SK-N-SH (cell line): ENCODE measurements around the gene RSRP1. TPM values are rescaled to one million over a fixed set of nuclear protein-coding genes. Genes with fewer than 3 reads are reported as not detected.
A peak's percentile ranks its signal among the peaks of the same experiment; 100 is the strongest.

Source experiments
- CTCF ChIA-PET: fragments of 300-600, 350-600 bp; formaldehyde crosslinking; extraction: SDS; loops from one replicate; lab custom pipeline; 2021; lab: Yijun Ruan, JAX
- POLR2A ChIA-PET: fragments of 350-600 bp; sonication (Branson Sonifier 250); formaldehyde crosslinking; extraction: SDS; loops from one replicate; lab custom pipeline; 2020; ENCODE audit warnings: antibody characterized with exemption, inconsistent platforms; lab: Yijun Ruan, JAX
- DNase-seq: peaks from one replicate; pipeline ENCODE4 v3.0.0; 2012
- H2AFZ ChIP-seq: fragments of 200-600 bp; sonication (generic); 2 replicates; pipeline ENCODE4 v1.8.1; 2016; ENCODE audit warnings: antibody characterized with exemption, mild to moderate bottlenecking, low read depth
- H3F3A ChIP-seq: fragments of 200-600 bp; sonication (generic); replicated peaks from 2 replicates; pipeline ENCODE3; 2016; ENCODE audit warnings: antibody characterized with exemption, mild to moderate bottlenecking; ENCODE audit not compliant: insufficient read depth
- H3K27ac ChIP-seq, 2 experiments: fragments of 200-500 bp in 1 of 2; fragments of 200-600 bp in 1 of 2; sonication (Bioruptor generic) in 1 of 2; sonication (generic), shearing (Covaris generic) in 1 of 2; 2 replicates each; pipeline versions ENCODE4 v1.5.1 to v1.6.1; 2014 to 2016; ENCODE audit warnings: low read depth in 2 of 2, inconsistent platforms in 1 of 2, low read length in 1 of 2, mild to moderate bottlenecking in 1 of 2, mixed read lengths in 1 of 2
- H3K27me3 ChIP-seq: fragments of 200-600 bp; sonication (generic), shearing (Covaris generic); 2 replicates; pipeline ENCODE4 v1.6.1; 2016; ENCODE audit warnings: mixed run types; ENCODE audit not compliant: insufficient read depth
- H3K36me3 ChIP-seq, 2 experiments: fragments of 200-500 bp in 1 of 2; fragments of 200-600 bp in 1 of 2; sonication (Bioruptor generic) in 1 of 2; sonication (generic) in 1 of 2; replicated peaks in 1 of 2; 2 replicates each; pipeline versions ENCODE3 to v1.5.1; 2014 to 2016; ENCODE audit warnings: low read length in 1 of 2, mild to moderate bottlenecking in 1 of 2; ENCODE audit not compliant: insufficient read depth in 2 of 2, control insufficient read depth in 1 of 2
- H3K4me1 ChIP-seq, 2 experiments: fragments of 200-500 bp in 1 of 2; fragments of 200-600 bp in 1 of 2; sonication (Bioruptor generic) in 1 of 2; sonication (generic), shearing (Covaris generic) in 1 of 2; 2 replicates each; pipeline versions ENCODE4 v1.5.1 to v1.6.1; 2014 to 2016; ENCODE audit warnings: low read depth in 1 of 2, low read length in 1 of 2, mixed run types in 1 of 2; ENCODE audit not compliant: insufficient read depth in 2 of 2, control insufficient read depth in 1 of 2
- H3K4me2 ChIP-seq: fragments of 200-600 bp; sonication (generic), shearing (Covaris generic); 2 replicates; pipeline ENCODE4 v1.6.1; 2017; ENCODE audit warnings: mixed run types
- H3K4me3 ChIP-seq, 2 experiments: fragments of 200-500 bp in 1 of 2; fragments of 200-600 bp in 1 of 2; sonication (Bioruptor generic) in 1 of 2; sonication (generic), shearing (Covaris generic) in 1 of 2; 2 replicates each; pipeline versions ENCODE4 v1.5.1 to v1.8.1; 2014 to 2016; ENCODE audit warnings: low read depth in 2 of 2, inconsistent platforms in 1 of 2, low read length in 1 of 2, mild to moderate bottlenecking in 1 of 2, mixed read lengths in 1 of 2, moderate library complexity in 1 of 2
- H3K79me2 ChIP-seq: fragments of 200-600 bp; sonication (generic); 2 replicates; pipeline ENCODE4 v1.8.1; 2017; ENCODE audit warnings: mild to moderate bottlenecking; ENCODE audit not compliant: insufficient read depth
- H3K9ac ChIP-seq: fragments of 200-600 bp; sonication (generic); 2 replicates; pipeline ENCODE4 v1.6.1; 2017; ENCODE audit warnings: mixed run types
- H3K9me2 ChIP-seq: fragments of 200-600 bp; sonication (generic); 2 replicates; pipeline ENCODE4 v1.6.1; 2017; ENCODE audit warnings: mixed run types
- H3K9me3 ChIP-seq: fragments of 200-600 bp; sonication (generic); 2 replicates; pipeline ENCODE4 v1.6.1; 2017; ENCODE audit warnings: mixed run types, mild to moderate bottlenecking, moderate library complexity
- H4K20me1 ChIP-seq: fragments of 200-600 bp; sonication (generic); 2 replicates; pipeline ENCODE4 v1.6.1; 2017; ENCODE audit warnings: mild to moderate bottlenecking, mixed run types; ENCODE audit not compliant: insufficient read depth
- CHD2 ChIP-seq: fragments of 150-350 bp; IDR thresholded peaks from 2 replicates; pipeline ENCODE4 v1.6.1; 2018; ENCODE audit warnings: low read length; ENCODE audit not compliant: partially characterized antibody
- FOXM1 ChIP-seq: IDR thresholded peaks from 2 replicates; pipeline ENCODE4 v1.4.0; 2012; ENCODE audit warnings: low read depth, mild to moderate bottlenecking
- GATA2 ChIP-seq: sonication (generic); formaldehyde crosslinking; IDR thresholded peaks from 2 replicates; pipeline ENCODE4 v1.5.0; 2020; ENCODE audit warnings: mild to moderate bottlenecking, missing genetic modification reagents
- JUND ChIP-seq: IDR thresholded peaks from 2 replicates; pipeline ENCODE4 v1.4.0; 2012
- MAX ChIP-seq: IDR thresholded peaks from 2 replicates; pipeline ENCODE4 v1.4.0; 2012; ENCODE audit warnings: low read depth
- MXI1 ChIP-seq: IDR thresholded peaks from 2 replicates; pipeline ENCODE4 v1.6.1; 2012; ENCODE audit warnings: mild to moderate bottlenecking, low read depth, low read length, improper control_type of control experiment
- RFX5 ChIP-seq: IDR thresholded peaks from 2 replicates; pipeline ENCODE4 v1.6.1; 2012; ENCODE audit warnings: mild to moderate bottlenecking, improper control_type of control experiment, low read length
- RXRA ChIP-seq: IDR thresholded peaks from 2 replicates; pipeline ENCODE4 v1.4.0; 2012; ENCODE audit warnings: low read depth, mild to moderate bottlenecking, borderline replicate concordance
- TEAD4 ChIP-seq: IDR thresholded peaks from 2 replicates; pipeline ENCODE4 v1.4.0; 2012; ENCODE audit warnings: mild to moderate bottlenecking, borderline replicate concordance; ENCODE audit not compliant: insufficient read depth
- USF1 ChIP-seq: IDR thresholded peaks from 2 replicates; pipeline ENCODE4 v1.4.0; 2012; ENCODE audit warnings: low read depth, borderline replicate concordance
- ZBTB33 ChIP-seq: IDR thresholded peaks from 2 replicates; pipeline ENCODE4 v1.4.0; 2012; ENCODE audit warnings: low read depth, borderline replicate concordance
- WGBS: methylation state at CpG from one replicate; pipeline ENCODE4 v1.1.6; 2017; ENCODE audit warnings: low lambda C conversion rate; 5-methylcytosine and 5-hydroxymethylcytosine counted together
- polyA plus RNA-seq, 3 experiments: library from polyadenylated mRNA; depleted of rRNA; stranded (reverse); fragments of >200 nt; gene quantifications; 2 replicates each; pipeline ENCODE4 v1.2.3, GENCODE V29; 2012

RSRP1 gene
- polyA plus RNA-seq, 1 of the 3 experiments (the other 2 are of a cell fraction), result 126 TPM

GRCh38 chr1:25253911-25254310 lies 6.7 kb upstream of the RSRP1 start:
- no peak for DNase-seq
- CTCF ChIA-PET, result interaction anchor here (1.2 to 1.4 kb wide), 2 partner anchors 13 to 217 kb away, joined by 3 to 4 read pairs; no protein-coding TSS in a partner anchor

More at GRCh38 chr1:25253911-25254310, 6.7 kb upstream of the RSRP1 start:
- Histone ChIP-seq H3K9me3 (no peaks in the 10 kb centered on the region), H3K4me3 (no peak overlapping the region), H2AFZ (no peak overlapping the region), H3K27me3 (no peaks in the 10 kb centered on the region), H3K9ac (0 out of 2 replicates have a peak overlapping the region, but pooled peaks have one; percentile 2), H3K79me2 (peaks cover 42% of the 10 kb centered on the region), H3K4me2 (peak overlapping the region; percentile 35; the same call in 1 of the 2 replicates), H3F3A (peaks cover 7% of the 10 kb centered on the region), H4K20me1 (no peaks in the 10 kb centered on the region; the same call in 1 of the 2 replicates), H3K4me1 (peaks cover 0 to 8% of the 10 kb centered on the region in 2 experiments; a peak in 1 of 4 replicates), H3K27ac (peak overlapping the region in 1 of 2 experiments; percentile 63; a peak in 2 of 4 replicates), H3K36me3 (no peaks in the 10 kb centered on the region), H3K9me2 (no peaks in the 10 kb centered on the region)
- TF ChIP-seq TEAD4 (no peak), USF1 (no peak), GATA2 (no peak), RFX5 (no peak), MXI1 (no peak), JUND (no peak), ZBTB33 (no peak), CHD2 (no peak), MAX (no peak), RXRA (no peak), FOXM1 (no peak)
- WGBS, result 81% methylated on average over 2 of the region's 2 CpGs
- POLR2A ChIA-PET, result interaction anchor here (1.2 kb wide), 1 partner anchor 14 kb away, joined by 3 read pairs; no protein-coding TSS in a partner anchor
